ENCODE measurements around the gene LAMTOR4. TPM values are rescaled to one million over a fixed set of nuclear protein-coding genes. Genes with fewer than 3 reads are reported as not detected.

LAMTOR4 gene
- polyA plus RNA-seq, 1 donor from 2014 or later, result 333 TPM

- Histone ChIP-seq H4K20me1 (ENCODE audit: insufficient read depth) (no peaks in the 10 kb centered on the region), H3K4me3 (ENCODE audit: low read length) (peak overlapping the region; percentile 56), H3F3A (ENCODE audit: insufficient read depth, low read length, poor library complexity, severe bottlenecking) (no peaks in the 10 kb centered on the region), H3K9ac (ENCODE audit: low read length) (peak overlapping the region; percentile 14), H3K9me2 (ENCODE audit: insufficient read depth, low read length) (no peaks in the 10 kb centered on the region), H3K9me3 (ENCODE audit: low read length) (no peaks in the 10 kb centered on the region), H3K27ac (ENCODE audit: low read length) (no peak overlapping the region), H2AFZ (ENCODE audit: low read depth, low read length) (no peak overlapping the region), H3K36me3 (ENCODE audit: insufficient read depth, low read length) (no peaks in the 10 kb centered on the region), H3K4me2 (ENCODE audit: low read length) (no peak overlapping the region), H3K79me2 (replicated peaks; ENCODE audit: insufficient read depth, low read length) (peaks cover 12% of the 10 kb centered on the region), H3K27me3 (ENCODE audit: insufficient read depth, low read depth, low read length) (no peaks in the 10 kb centered on the region)
- TF ChIP-seq TAF1 (IDR thresholded peaks at IDR 0.05; ENCODE audit: low read depth) (no peak), POLR2AphosphoS5 (IDR thresholded peaks at IDR 0.05) (no peak), MXI1 (conservative IDR thresholded peaks at IDR 0.05; ENCODE audit: poor library complexity, severe bottlenecking) (no peak), RAD21 (conservative IDR thresholded peaks at IDR 0.05) (no peak), EP300 (conservative IDR thresholded peaks at IDR 0.05; ENCODE audit: poor library complexity, severe bottlenecking) (no peak), CTCF (IDR thresholded peaks at IDR 0.05; ENCODE audit: poor library complexity, severe bottlenecking) (no peak), REST (IDR thresholded peaks at IDR 0.05; ENCODE audit: borderline replicate concordance) (no peak), SMC3 (conservative IDR thresholded peaks at IDR 0.05; ENCODE audit: poor library complexity) (no peak), EZH2 (IDR thresholded peaks at IDR 0.05; ENCODE audit: borderline replicate concordance, insufficient read depth, low read length, poor library complexity, severe bottlenecking) (no peak)
Measured at GRCh38 chr7:100171087-100171681, 22.5 kb downstream of the LAMTOR4 start.

GRCh38 chr7:100171840-100172239 is 23.1 kb downstream of the LAMTOR4 start:
- Histone ChIP-seq H3K9me3 (ENCODE audit: low read length) (no peaks in the 10 kb centered on the region), H3K36me3 (ENCODE audit: insufficient read depth, low read length) (no peaks in the 10 kb centered on the region), H4K20me1 (ENCODE audit: insufficient read depth) (no peaks in the 10 kb centered on the region), H2AFZ (ENCODE audit: low read depth, low read length) (no peak overlapping the region), H3K79me2 (replicated peaks; ENCODE audit: insufficient read depth, low read length) (peaks cover 19% of the 10 kb centered on the region), H3K27me3 (ENCODE audit: insufficient read depth, low read depth, low read length) (no peaks in the 10 kb centered on the region), H3F3A (ENCODE audit: insufficient read depth, low read length, poor library complexity, severe bottlenecking) (no peaks in the 10 kb centered on the region), H3K27ac (ENCODE audit: low read length) (no peak overlapping the region), H3K9me2 (ENCODE audit: insufficient read depth, low read length) (no peaks in the 10 kb centered on the region), H3K4me3 (ENCODE audit: low read length) (peak overlapping the region; percentile 56), H3K4me2 (ENCODE audit: low read length) (no peak overlapping the region), H3K9ac (ENCODE audit: low read length) (peak overlapping the region; percentile 14)
- TF ChIP-seq SMC3 (conservative IDR thresholded peaks at IDR 0.05; ENCODE audit: poor library complexity) (no peak), REST (IDR thresholded peaks at IDR 0.05; ENCODE audit: borderline replicate concordance) (no peak), POLR2AphosphoS5 (IDR thresholded peaks at IDR 0.05) (no peak), TAF1 (IDR thresholded peaks at IDR 0.05; ENCODE audit: low read depth) (no peak), RAD21 (conservative IDR thresholded peaks at IDR 0.05) (no peak), MXI1 (conservative IDR thresholded peaks at IDR 0.05; ENCODE audit: poor library complexity, severe bottlenecking) (no peak), EZH2 (IDR thresholded peaks at IDR 0.05; ENCODE audit: borderline replicate concordance, insufficient read depth, low read length, poor library complexity, severe bottlenecking) (no peak), EP300 (conservative IDR thresholded peaks at IDR 0.05; ENCODE audit: poor library complexity, severe bottlenecking) (no peak), CTCF (IDR thresholded peaks at IDR 0.05; ENCODE audit: poor library complexity, severe bottlenecking) (no peak)

All from neural cell (in vitro differentiated cells).